GM19240 (cell line): ENCODE measurements around the gene SLX9.

Experiments used
- DNase-seq: peaks from one replicate; pipeline ENCODE4 v3.0.0; 2011; ENCODE audit warnings: low spot score; ENCODE audit not compliant: insufficient read length

The SLX9 gene, protein sequence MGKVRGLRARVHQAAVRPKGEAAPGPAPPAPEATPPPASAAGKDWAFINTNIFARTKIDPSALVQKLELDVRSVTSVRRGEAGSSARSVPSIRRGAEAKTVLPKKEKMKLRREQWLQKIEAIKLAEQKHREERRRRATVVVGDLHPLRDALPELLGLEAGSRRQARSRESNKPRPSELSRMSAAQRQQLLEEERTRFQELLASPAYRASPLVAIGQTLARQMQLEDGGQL

DNA sequence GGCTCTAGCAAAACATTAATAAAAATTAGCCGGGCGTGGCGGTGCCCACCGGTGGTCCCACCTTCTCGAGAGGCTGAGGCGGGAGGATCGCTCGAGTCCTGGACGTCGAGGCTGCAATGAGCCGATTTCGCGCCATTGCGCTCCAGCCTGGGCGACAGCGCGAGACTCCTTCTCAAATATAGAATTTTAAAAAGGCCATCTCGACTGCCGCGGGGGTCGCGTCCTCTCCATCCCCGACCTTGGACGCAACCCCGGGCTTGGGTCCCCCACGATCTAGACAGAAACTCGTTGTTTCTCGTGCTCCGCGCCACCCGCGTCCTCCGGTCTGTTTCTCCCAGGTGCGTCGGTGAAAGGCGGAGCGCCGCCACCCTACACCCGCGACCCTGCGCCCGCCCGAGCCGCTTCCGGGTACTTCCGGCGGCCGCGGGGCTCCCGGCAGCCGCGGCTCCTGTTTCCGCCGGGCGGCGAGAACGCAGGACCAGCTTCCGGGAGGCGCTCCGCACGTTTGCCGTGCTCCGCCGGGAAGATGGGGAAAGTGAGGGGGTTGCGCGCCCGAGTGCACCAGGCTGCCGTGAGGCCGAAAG lies at the start of gene SLX9:
Gene SLX9 (plus strand): TSS at position 498 of the 584 bp plus-strand sequence. CDS start 29 bp downstream, at position 527.
- peak; percentile 92 for DNase-seq

DNA sequence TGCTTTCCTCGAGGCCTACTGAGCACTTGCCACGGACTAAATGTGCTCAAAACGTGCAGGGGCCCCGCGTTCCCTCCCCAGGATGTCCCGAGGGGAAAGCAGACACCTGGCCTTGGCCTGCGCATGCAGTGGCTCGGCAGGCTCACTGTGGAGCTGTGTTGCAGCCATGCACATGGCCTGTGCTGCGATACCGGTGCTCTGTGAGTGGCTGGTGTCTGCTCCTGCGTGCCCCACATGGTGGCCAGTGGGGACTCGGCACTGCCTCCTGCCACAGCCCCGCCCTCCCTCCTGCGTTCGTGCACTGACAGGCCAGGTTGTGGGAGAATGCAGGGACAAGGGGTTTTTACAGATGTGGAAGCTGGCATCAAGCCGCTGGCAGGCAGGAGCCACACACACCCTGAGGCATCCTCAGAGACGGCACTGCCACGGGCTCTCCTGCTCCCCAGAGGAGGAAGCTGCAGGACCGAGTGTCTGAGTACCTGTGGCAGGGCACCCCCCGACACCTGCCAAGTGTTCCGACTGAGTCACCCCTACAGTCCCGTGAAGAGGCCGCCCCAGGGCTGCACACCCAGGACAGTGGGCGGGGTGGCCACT lies 49.4 kb upstream of the SLX9 start:
- no peak for DNase-seq

DNA sequence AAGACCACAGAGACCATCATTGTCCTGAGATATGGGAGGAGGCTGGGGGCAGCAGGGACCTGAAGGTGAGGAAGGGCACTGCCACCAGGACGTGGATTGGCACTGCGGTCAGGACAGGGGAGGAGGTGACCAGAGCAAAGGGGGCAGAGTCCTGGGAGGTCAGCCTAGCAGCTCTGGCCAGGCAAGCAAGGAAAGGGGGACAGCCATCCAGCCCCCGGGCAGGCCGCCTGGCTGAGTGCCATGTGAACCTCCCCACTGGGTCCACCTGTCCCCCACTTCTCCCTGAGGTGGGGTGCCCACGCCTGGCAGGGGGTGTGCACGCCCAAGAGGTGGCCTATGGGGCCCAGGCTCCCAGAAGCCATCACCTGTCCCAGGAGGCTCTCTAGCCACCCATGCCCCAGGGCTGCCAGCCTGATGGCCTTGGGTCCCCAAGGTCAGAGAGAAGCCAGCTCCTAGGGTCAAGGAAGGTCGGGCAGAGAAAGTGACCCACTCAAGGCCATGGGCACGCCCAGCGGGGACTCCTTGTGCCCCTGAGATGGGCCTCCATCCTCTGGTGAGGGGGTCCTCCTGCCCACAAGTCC lies 48.8 kb upstream of the SLX9 start:
- no peak for DNase-seq

DNA sequence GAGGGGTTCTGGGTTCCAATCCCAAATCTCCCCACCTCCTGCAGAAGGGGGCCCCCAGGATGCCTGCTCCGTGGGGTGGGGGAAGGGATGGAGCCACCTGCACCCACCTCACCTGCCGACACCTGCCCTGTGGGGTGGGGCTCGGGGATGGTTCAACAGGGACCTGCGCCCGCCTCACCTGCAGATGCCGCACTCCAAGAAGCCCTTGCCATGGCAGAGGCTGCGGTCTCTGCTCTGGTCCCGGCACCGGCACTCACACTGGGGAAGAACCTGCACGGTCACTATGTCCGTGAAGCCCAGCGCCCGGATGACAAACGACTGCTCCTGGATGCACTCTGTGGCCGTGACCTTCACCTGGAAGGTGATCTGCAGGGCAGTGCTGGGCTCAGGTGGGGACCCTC lies 48.2 kb upstream of the SLX9 start:
- no peak for DNase-seq

DNA sequence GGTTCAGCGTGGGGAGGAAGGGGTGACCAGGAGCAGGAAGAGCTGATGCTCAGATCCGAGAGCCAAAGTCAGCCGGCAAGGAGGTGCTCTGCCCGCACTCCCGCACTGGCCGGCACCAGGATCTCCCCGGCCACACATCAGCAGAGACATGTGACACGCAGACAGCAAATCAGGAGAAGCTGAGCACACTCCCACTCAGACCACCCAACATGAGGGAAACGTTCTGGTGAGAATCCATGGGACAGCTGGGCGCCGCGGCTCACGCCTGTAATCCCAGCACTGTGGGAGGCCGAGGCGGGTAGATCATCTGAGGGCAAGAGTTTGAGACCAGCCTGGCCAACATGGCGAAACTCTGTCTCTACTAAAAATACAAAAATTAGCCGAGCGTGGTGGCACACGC lies 47.7 kb upstream of the SLX9 start:
- no peak for DNase-seq

DNA sequence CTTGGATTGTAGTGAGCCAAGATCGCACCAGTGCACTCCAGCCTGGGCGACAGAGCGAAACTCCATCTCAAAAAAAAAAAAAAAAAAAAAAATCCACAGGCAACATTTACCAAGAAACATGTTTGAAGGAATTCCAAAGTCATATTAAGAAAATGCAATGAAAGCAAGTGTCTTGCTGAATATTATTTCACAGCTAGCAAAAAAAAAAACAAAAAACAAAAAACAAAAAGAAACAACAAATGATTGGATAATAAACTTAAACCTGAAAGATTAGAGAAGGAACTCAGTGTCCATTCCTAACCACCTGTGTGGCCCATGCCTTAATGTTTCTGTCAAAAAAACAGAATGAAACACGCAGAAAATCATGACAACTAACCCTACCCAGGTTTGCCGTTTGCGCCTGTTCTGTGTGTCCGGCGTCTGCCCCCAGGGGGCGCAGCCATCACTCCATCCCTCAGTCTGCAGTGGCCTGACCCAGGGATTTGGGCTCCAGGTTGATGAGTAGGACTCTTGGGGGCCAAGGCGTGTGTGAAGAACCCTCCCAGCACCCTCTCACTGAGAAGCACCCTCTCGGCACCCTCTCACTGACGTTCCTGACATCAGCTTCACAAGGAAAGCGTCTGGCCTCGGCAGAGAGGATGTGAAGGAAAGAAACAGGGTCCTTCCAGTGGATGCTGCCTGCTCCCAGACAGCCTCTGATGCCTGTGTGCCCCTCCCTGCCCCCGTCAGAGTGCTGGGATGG lies 47.1 kb upstream of the SLX9 start:
- peak; percentile 85 for DNase-seq

DNA sequence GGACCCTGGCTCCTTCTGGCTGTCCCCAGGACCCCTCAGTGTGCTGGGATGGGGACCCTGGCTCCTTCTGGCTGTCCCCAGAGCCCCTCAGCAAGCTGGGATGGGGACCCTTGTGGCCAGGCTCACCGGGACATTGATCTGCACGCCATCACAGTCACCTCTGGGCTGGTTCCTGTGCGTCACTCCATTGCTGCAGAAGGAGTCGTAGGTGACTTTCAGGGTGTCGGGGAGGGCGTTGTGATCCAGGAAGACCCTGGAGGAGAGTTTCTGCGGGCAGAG lies 46.6 kb upstream of the SLX9 start:
- DNase-seq, result no peak

DNA sequence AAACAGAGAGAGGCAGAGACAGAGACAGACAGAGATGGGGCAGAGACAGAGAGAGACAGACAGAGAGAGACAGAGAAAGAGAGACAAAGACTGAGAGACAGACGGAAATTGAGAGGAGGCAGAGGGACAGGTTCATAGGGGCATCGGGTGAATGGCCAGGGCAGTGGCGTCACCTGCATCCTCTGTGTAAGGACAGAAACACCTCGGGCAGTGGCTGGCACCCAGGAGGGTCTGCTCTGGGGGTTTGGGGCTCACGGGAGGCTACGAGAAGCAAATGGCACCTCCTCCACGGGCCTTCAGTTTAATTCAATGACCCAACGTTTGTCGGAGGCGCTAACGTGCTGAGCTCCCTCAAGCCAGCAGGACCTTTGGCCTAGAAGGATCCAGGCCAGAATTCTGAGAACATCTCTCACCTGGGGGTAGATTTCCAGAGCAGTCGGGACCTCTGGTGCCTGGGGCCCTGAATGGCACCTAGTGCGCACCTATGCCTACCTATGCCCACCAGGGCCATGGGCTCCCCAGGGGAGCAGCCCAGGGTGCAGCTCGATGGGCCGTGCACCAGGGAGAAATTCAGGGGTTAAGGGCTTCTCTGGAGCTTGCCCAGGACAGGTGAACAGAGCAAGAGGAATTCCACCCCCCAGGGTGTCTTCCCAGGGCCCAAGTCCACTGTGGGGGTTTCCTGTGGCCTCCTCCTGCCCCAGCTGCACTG lies 45.7 kb upstream of the SLX9 start:
- DNase-seq, result no peak

DNA sequence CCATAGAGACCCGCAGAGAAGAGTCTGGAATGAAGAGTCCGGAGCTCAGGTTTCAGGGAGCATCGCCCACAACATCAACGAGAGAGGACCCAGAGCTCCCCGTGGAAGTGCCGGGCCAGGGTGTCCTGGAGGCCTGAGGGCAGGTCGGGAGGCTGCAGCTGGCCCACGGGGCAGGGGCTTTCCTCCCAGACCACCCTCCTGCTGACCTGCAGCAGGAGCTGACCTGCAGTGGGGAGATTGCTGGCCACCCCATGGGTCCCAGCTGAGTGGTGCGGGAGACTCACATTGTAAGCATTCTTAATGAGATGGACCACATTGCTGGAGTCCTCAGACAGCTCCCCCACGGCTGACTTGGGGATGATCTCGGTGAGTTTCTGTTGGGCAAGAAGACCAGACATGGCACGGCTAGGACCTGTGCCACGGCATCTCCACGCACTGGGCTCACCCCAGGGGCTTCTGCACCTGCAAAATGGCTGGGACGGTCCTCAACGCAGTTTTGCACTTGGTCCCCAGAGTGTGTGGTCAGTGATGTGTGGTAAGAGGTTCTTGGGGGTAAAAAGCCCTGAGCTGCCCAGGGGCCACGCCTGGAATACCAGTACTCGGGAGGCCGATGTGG lies 45.0 kb upstream of the SLX9 start:
- DNase-seq, result no peak

DNA sequence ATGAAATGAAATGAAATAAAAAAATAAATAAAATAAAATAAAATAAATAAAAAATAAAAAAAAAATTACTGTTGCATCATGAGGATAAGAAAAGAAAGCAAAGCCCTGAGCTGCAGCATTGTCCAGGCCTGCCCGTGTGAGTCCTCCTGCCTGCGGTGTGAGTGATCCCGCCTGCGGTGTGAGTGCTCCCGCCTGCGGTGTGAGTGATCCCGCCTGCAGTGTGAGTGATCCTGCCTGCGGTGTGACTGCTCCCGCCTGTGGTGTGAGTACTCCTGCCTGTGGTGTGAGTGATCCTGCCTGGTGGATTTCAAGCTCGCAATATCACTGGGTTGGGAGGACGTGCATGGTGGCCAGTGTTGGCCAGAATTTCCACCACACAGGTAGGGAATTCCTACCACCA lies 44.0 kb upstream of the SLX9 start:
- no peak for DNase-seq

DNA sequence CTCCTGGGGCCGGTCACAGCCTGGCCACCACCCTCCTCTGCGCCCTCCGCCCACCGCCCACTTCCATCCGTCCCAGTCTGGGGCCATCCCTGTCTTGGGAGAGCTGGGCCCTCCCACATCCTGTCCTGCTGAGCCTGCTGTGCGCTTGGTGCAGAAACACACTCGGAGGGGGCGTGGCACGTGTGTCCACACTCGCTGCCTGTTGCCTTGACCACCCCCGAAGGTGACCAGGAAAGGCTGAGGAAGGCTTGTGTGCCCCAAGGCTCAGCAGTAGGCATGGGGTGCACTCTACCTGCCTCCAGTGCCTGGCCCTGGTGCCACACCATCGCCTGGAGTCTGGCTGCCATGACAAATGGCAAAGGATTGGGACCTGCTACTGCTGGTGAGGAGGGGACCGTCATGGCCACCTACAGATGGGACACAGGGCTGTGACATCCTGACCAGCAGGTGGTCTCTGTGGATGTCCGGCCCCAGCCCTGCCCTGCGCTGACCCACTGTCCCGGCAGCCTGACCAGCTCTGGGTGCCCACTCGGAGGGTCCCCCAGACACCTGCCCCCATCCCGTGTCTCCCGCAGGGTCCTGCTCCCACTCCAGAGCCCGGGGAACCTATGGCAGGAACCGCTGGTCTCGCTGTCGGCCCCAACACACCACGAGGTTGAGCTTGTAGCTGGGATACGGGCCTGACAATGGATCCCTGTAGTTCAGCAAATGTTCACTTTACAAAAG lies 43.1 kb upstream of the SLX9 start:
- DNase-seq, result no peak

DNA sequence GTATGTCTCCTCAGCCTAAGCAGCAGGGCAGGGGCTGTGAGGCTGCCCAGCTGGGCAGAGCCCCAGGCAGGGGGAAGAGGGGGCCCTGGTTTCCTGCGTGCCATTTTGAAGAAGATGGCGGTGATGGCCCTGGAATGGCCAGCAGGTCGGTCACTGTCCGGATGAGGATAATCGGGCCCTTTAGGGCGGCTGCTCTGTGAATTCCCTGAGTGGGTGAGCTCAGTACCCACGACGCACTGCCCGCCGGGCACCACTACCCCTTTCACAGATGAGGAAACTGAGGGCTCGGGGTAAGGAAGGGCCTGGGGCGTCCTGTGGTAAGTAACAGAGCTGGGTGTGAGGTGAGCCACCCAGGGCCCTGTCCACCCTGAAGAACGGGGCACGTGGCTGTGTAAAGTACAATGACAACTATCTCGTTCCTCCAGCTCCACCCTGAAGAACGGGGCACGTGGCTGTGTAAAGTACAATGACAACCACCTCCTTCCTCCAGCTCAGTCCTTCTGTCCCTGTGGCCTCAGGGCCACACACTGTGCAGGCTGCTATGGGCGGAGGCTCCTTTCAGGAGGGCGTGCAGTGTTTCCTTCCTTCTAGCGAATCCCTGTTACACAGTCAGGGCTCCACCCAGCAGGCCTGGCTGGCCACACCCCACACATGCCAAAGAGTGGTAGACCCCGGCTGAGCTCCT lies 42.4 kb upstream of the SLX9 start:
- no peak for DNase-seq

DNA sequence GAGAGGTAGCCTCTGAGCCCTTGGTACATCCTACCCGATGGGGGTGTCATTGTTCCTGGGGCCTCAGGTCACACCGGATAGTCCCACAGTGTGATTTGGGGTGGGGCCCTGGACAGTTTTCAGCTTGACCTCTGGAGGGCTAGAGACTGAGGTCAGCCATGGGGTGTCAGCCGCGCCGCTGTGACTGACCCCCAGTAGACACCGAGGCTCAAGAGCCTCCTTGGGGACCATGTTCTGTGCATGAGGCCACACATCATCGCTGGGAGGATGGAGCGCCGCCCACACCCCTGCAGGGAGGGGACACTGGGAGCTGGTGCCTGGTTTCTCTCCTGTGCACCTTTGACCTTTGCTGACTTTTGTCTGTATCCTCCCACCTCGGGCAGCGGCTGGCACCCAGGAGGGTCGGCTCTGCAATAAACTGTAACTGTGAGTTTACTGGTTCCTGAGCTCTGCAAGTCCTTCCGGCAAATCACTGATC lies 41.8 kb upstream of the SLX9 start:
- no peak for DNase-seq

DNA sequence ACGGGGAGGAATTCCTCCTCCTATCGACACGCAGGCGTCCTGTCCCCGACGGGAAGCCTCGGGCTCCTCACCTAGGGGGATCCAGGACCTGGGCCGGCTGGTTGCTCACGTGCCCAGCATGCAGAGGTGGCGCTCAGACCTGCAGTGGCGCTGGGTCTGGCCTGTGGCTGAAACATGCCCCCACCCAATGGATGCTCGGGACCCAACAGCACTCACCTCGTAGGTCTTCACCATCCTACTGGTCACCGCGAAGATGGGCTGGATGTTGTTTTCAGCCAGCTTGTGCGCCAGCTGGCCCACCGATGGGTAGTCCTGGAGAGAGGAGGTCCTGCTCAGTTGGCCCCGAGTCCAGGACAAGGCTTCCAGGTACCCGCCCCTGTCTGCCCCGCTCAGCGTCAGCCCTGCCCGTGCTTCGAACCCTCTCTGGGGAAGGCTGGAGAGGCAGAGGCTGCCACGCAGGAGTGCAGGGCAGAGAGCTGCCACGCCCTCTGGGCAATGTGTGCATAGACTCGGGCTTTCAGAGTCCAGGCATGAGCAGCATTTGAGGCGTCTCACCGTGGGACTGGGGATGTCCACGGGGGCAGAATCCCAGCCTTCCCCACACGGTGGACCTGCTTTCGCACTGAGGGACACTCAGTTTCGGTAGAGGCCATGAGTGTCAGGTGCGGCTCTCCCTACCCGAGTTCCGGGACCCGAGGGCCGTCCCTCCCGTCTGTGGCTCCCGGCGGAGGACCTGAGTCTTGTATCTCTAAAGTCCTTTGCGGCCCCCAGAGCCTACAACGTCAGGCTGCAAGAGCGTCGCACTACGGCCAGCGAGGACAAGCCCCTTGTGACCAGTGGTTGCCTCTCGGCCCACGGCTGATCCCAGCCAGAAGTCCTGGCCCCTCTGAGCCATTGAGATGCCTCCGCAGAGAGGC lies 40.7 kb upstream of the SLX9 start:
- no peak for DNase-seq

DNA sequence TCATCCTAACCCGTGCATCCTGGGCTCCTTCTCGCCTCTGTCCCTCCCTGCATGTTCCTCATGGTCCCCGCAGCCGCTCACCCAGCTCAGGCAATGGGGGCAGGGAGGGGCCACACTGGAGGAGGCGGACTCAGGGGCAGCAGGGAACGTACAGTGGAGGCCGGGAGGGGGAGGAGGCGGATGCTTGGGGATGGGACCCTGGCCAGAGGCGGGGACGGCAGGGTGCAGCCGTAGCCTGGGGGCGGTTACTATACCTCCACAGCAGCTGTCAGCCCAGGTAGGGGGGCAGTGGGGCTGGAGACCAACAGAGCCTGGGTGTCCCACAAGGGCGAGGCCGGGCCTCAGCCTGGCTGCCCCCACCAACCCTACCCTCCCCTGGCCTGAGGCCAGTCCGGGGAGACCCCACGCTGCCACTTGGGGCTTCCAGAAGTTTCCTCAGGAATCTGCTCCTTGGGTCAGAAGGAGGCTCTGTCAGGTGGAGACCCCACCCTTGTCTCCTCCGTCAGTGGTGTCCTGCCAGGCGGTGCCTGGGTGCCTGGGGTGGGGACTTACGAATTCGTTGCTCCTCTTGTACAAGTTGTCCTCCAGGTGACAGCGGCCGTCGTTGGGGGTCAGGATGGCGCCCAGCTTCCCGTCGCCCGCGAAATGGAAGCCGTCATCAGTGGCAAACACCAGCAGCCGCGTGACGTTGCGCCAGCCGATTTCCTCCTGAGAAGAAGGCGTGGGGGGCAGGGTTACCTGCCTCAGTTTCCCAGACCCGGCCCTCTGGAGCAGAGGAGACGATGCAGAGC lies 39.9 kb upstream of the SLX9 start:
- no peak for DNase-seq

DNA sequence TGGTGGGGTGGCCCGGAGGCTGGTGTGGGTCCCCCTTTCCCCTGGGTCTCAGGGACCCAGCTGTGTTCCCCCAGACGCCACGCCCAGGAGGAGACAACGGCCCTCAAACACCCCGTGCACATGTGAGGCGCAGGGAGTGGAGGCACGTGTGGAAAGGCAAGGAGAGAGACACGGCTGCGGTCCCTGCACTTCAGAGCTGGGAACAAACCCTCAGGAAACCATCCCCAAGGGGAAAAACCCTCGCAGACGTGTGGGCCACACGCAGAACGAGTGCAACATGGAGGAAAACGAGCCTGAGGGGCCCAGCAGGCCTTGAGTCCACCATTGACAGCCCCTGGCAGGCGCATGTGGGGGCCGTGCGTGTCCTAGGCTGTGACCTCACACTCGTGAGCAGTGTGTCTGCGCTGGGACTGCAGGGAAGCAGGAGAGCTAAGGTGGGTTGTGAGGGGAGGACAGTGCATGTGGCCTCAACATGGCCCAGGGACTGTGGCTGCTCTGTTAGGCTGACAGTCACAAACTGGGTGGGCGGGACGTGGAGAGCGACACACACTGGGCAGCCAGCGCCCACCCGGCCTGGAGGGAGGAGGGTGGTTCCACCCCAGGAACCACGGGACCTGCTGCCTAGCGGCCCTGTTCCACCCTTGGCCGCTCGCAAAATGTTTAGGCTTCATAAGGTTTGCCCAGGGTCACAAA lies 39.1 kb upstream of the SLX9 start:
- no peak for DNase-seq

DNA sequence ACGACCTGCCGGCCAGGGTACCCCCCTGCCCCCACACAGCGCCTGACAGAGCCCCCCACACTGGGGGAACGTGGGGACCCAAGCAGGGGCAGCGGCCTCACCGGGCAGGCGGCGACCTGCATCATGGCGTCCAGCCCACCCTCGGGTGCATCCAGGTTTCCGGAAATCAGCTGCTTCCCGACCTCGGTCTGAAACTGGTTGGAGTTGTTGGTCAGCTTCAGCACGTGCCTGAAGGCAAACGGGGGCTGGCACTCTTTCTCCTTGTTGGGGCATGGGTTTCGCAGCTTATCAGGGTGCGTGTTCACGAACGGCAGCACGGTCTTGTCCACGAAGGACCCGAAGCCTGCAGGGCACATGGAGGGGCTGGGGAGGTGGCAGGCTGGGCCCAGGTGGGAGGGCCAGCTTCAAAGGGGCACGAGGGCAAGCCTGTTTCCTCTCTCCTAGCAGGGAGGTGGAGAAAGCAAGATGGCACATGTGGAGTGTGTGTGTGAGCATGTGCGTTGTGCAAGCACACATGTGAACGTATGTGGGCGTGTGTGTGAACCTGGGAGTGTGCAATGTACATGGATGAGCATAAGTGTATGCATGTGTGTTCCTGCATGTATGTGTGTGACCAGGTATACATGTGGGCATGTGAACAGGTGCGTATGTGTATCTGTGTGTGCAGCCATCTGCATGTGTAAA lies 38.3 kb upstream of the SLX9 start:
- no peak for DNase-seq
